BJ (cell line): Measurements from ENCODE around the gene DDX56. TPM values are rescaled to one million over a fixed set of nuclear protein-coding genes. Genes with fewer than 3 reads are reported as not detected.

Source experiments
- CTCF ChIA-PET: fragments of 350-600 bp; formaldehyde crosslinking; extraction: SDS; loops from one replicate; lab custom pipeline; 2021; ENCODE audit warnings: antibody characterized with exemption, inconsistent platforms; lab: Yijun Ruan, JAX
- POLR2A ChIA-PET: fragments of 300-600 bp; sonication (Branson Sonifier 250); formaldehyde crosslinking; extraction: SDS; loops from one replicate; lab custom pipeline; 2021; ENCODE audit warnings: antibody characterized with exemption; lab: Charles Lee
- DNase-seq: peaks from one replicate; pipeline ENCODE4 v3.0.0-alpha.2; 2011; ENCODE audit warnings: low read depth
- H3K27me3 ChIP-seq: 2 replicates; pipeline ENCODE4 v1.6.0; 2011; ENCODE audit warnings: low read length; ENCODE audit not compliant: control insufficient read depth, insufficient read depth
- H3K36me3 ChIP-seq: 2 replicates; pipeline ENCODE4 v1.5.1; 2011; ENCODE audit warnings: low read length; ENCODE audit not compliant: control insufficient read depth, insufficient read depth
- H3K4me3 ChIP-seq: 2 replicates; pipeline ENCODE4 v1.5.1; 2011; ENCODE audit warnings: low read depth, mild to moderate bottlenecking, control low read depth, low read length
- polyA plus RNA-seq: library from polyadenylated mRNA; depleted of rRNA; stranded (reverse); fragments of >200 nt; gene quantifications from 2 replicates; pipeline ENCODE4 v1.2.3, GENCODE V29; 2011
- TF ChIP-seq, protein P1 (sequence below): IDR thresholded peaks from 2 replicates; pipeline ENCODE4 v1.5.1; 2011; ENCODE audit warnings: low read depth, mild to moderate bottlenecking, control low read depth, inconsistent platforms, low read length, moderate library complexity; ENCODE audit not compliant: insufficient read depth

DDX56 gene
- polyA plus RNA-seq, 1 experiment: 77.3 TPM

DNA sequence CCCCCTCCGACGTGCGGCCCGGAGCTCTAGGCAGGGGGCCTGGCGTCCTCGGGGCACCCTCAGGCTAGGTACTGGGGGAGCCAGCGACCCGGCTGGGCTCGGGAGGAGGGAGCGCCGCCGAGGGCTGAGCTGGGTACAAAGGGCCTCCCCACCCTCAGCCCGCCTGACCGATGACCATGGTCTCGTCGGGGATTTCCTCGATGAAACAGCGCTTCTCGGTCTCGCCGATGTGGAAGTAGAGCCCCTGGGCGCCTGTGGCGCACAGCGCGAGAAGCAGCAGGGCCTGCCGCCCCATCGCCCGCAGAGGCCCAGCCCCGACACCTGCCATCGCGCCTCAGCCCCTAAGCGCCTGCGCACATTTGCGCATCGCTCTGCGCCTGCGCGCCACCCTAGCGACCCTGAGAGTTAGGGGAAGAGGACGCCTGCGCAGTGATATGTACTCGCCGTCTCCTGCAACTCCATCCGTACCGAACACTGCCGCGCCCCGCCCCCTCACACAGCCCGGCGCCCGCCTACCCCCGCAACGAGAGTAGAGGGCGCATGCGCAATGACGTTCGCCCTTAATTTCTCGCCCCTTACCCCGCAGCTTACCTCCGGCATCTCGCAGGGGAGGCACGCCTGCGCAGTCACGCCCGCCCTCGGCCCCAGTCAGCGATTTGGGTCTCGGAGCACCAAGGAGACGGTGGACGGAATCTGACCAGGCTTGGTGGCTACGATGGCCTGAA lies 8.3 kb upstream of the DDX56 start, which contains the start of gene TMED4:
Gene TMED4 (minus strand): TSS at position 353 of the 725 bp plus-strand sequence. CDS start 25 bp downstream, at position 328.
- CTCF ChIA-PET: interaction anchor here (0.9 to 4.2 kb wide), 5 partner anchors 17 to 341 kb away, joined by 3 to 18 read pairs (median 3); no protein-coding TSS in a partner anchor
- H3K4me3 ChIP-seq: peak within 1 kb of the TSS; percentile 98
- DNase-seq: peak; percentile 92
- TF ChIP-seq, protein P1, sequence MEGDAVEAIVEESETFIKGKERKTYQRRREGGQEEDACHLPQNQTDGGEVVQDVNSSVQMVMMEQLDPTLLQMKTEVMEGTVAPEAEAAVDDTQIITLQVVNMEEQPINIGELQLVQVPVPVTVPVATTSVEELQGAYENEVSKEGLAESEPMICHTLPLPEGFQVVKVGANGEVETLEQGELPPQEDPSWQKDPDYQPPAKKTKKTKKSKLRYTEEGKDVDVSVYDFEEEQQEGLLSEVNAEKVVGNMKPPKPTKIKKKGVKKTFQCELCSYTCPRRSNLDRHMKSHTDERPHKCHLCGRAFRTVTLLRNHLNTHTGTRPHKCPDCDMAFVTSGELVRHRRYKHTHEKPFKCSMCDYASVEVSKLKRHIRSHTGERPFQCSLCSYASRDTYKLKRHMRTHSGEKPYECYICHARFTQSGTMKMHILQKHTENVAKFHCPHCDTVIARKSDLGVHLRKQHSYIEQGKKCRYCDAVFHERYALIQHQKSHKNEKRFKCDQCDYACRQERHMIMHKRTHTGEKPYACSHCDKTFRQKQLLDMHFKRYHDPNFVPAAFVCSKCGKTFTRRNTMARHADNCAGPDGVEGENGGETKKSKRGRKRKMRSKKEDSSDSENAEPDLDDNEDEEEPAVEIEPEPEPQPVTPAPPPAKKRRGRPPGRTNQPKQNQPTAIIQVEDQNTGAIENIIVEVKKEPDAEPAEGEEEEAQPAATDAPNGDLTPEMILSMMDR: no peak
- H3K27me3 ChIP-seq: no peaks in the 10 kb centered on the region
- peaks cover 6% of the 10 kb centered on the region for H3K36me3 ChIP-seq
- POLR2A ChIA-PET: interaction anchor here (0.6 to 1.4 kb wide), 4 partner anchors 8 to 407 kb away, joined by 3 to 6 read pairs (median 3); no protein-coding TSS in a partner anchor

DNA sequence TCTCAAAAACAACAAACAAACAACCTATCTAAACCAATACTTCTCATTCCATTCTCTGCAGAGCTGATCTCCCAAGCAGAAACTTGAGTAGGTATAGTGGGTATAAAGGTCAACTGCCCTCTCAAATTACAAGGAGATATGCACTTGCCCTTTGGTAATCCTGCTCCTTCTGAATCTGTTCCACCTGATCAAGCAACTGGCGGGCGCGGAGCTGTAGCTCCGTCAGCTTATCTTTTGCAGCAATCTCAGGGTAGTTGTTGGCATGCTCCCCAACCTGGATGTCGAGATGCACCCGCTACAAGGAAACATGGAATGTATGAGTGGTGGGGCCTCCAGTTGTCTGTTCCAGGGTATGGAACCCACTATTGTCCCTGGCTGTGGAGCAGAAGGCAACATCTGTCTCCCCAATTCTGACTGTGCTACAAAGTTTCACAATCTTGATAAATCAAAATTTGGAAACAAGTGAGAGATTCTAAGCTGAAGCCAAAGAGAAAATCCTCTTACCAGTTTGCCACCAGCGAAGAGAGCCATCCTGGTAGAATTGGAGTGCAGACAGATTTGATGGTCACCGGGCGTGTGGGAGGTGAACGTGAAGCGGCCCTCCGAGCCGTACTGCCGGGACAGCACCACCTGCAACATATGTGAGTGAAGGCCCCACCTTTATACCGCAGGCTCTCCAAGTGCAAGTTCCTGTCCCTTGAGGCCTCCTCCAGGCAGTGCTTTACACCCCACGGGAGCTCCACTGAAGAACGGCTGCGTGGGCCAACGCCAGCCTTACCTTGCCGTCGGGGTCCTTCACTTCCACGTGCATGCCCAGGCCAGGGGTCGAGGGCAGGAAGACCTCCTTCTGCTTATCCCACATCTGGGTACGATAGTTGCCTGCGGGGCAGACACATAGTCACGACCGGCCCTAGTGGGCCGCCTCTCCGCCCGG lies 7.5 kb upstream of the DDX56 start:
- ChIA-PET POLR2A (interaction anchor here (0.9 to 1.0 kb wide), 2 partner anchors 166 to 265 kb away, joined by 3 read pairs; no protein-coding TSS in a partner anchor), CTCF (interaction anchor here (0.9 to 4.2 kb wide), 4 partner anchors 16 to 340 kb away, joined by 3 to 18 read pairs (median 4); partner anchors contain the start of gene H2AZ2)
- Histone ChIP-seq H3K36me3 (peaks cover 6% of the 10 kb centered on the region), H3K27me3 (no peaks in the 10 kb centered on the region), H3K4me3 (peak overlapping the region; percentile 98)
- DNase-seq: no peak
- TF ChIP-seq, protein P1: no peak

DNA sequence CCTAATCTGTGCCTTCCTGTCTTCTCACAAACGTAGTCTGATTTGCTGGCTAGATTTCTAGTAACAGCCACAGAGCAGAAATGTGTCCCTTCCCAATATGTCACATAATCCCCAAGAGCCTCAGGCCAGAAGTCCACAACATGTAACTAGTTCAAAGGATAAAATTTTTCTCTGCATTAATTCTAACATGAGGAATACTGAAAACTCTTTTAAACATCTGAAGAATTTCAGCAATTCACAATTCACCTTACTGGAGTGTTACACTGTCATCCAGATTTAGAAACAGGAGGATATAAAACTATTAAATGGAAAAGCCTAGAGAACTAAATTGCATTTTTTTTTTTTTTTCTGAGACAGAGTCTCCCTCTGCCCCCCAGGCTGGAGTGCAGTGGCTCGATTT lies 2.5 kb upstream of the DDX56 start:
- Histone ChIP-seq H3K36me3 (peaks cover 15% of the 10 kb centered on the region), H3K4me3 (no peak overlapping the region), H3K27me3 (no peaks in the 10 kb centered on the region)
- CTCF ChIA-PET: interaction anchor here (1.2 kb wide), 1 partner anchor 11 kb away, joined by 5 read pairs; no protein-coding TSS in a partner anchor
- TF ChIP-seq, protein P1: no peak
- POLR2A ChIA-PET: interaction anchor here (0.6 kb wide), 1 partner anchor 531 kb away, joined by 3 read pairs; no protein-coding TSS in a partner anchor
- DNase-seq: no peak

DNA sequence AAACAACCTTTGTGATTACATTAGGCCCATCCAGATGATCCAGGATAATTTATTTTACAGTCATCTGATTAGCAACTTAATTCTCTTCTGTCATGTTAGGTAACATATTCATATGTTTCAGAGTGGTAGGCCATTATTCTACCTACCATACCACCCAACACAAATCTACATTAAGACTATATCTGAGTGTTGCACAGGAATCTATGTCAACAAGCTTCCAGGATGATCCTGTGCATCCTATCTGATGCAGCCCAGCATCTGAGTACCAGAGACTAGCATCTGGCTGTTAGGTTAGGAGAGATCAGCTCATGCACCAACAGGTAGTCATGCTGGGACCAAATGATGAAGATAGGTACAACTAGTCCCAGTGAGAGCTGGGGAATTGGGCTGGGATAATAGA lies 1.3 kb upstream of the DDX56 start:
- Histone ChIP-seq H3K27me3 (no peaks in the 10 kb centered on the region), H3K4me3 (no peak overlapping the region), H3K36me3 (peaks cover 23% of the 10 kb centered on the region)
- ChIA-PET CTCF (interaction anchor here (1.0 kb wide), 1 partner anchor 10 kb away, joined by 5 read pairs; no protein-coding TSS in a partner anchor), POLR2A (no interaction called here)
- TF ChIP-seq, protein P1: no peak
- DNase-seq: no peak
